PFSK-1 (cell line): Measurements from ENCODE around the gene GIPC2.

Experiments
- FOXP2 ChIP-seq: optimal IDR thresholded peaks from 2 replicates; pipeline ENCODE3; 2011; ENCODE audit warnings: borderline replicate concordance, control low read depth, inconsistent platforms; ENCODE audit not compliant: insufficient read depth; ENCODE audit errors: extremely low read length, extremely low read depth
- POLR2AphosphoS5 ChIP-seq: IDR thresholded peaks from 2 replicates; pipeline ENCODE4 v1.6.1; 2012; ENCODE audit warnings: low read depth, mild to moderate bottlenecking, control low read depth, low read length, moderate library complexity
- SIN3A ChIP-seq: IDR thresholded peaks from 2 replicates; pipeline ENCODE4 v1.6.1; 2012; ENCODE audit warnings: mild to moderate bottlenecking, low read length, moderate library complexity, borderline replicate concordance; ENCODE audit not compliant: insufficient read depth
- TAF1 ChIP-seq: IDR thresholded peaks from 2 replicates; pipeline ENCODE4 v1.6.1; 2012; ENCODE audit warnings: low read length, control low read depth, borderline replicate concordance; ENCODE audit not compliant: insufficient read depth
- TF ChIP-seq, protein P1 (sequence below), 2 experiments: IDR thresholded peaks; 2 replicates each; pipeline versions ENCODE4 v1.6.1 to v1.8.0; 2011 to 2012; ENCODE audit warnings: low read depth in 2 of 2, low read length in 2 of 2, control low read depth in 1 of 2, inconsistent platforms in 1 of 2, mild to moderate bottlenecking in 1 of 2, moderate library complexity in 1 of 2; ENCODE audit not compliant: insufficient read depth in 1 of 2

GIPC2 gene

DNA sequence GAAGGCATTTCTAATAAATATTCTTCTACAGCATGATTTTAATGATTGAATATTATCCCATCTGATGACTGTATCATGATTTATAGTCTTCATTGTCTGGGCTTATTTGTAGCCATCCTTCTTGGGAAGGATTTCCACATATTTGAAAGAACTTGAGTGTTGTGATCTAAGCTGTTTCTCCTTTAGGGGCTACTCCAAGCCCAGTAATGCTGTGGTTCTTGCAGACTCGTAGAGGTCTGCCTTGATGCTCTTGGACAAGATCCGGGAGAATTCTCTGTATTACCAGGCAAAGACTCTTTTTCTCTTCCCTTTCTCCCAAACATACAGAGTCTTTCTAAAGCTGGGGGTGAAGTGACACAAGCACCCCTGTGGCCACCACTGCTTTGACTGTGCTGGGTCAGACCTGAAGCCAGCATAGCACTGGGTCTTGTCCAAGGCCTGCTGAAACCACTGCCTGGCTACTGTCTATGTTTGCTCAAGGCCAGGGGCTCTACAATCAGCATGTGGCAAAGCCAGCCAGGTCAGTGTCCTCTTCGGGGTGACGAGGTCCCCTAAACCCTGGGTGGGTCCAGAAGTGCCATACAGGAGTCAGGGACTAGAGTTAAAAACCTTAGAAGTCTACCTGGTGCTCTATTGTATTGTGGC is 107.4 kb downstream of the GIPC2 start:
- TF ChIP-seq, protein P1, sequence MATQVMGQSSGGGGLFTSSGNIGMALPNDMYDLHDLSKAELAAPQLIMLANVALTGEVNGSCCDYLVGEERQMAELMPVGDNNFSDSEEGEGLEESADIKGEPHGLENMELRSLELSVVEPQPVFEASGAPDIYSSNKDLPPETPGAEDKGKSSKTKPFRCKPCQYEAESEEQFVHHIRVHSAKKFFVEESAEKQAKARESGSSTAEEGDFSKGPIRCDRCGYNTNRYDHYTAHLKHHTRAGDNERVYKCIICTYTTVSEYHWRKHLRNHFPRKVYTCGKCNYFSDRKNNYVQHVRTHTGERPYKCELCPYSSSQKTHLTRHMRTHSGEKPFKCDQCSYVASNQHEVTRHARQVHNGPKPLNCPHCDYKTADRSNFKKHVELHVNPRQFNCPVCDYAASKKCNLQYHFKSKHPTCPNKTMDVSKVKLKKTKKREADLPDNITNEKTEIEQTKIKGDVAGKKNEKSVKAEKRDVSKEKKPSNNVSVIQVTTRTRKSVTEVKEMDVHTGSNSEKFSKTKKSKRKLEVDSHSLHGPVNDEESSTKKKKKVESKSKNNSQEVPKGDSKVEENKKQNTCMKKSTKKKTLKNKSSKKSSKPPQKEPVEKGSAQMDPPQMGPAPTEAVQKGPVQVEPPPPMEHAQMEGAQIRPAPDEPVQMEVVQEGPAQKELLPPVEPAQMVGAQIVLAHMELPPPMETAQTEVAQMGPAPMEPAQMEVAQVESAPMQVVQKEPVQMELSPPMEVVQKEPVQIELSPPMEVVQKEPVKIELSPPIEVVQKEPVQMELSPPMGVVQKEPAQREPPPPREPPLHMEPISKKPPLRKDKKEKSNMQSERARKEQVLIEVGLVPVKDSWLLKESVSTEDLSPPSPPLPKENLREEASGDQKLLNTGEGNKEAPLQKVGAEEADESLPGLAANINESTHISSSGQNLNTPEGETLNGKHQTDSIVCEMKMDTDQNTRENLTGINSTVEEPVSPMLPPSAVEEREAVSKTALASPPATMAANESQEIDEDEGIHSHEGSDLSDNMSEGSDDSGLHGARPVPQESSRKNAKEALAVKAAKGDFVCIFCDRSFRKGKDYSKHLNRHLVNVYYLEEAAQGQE (IDR thresholded peaks at IDR 0.05; ENCODE audit: insufficient read depth in 1 of 2, low read depth in 2 of 2, low read length in 2 of 2): no peak
- TF ChIP-seq TAF1 (no peak), SIN3A (no peak), FOXP2 (no peak), POLR2AphosphoS5 (no peak)

- TF ChIP-seq SIN3A: no peak
- TF ChIP-seq TAF1: no peak
- no peak for TF ChIP-seq FOXP2
- TF ChIP-seq, protein P1 (IDR thresholded peaks at IDR 0.05; ENCODE audit: insufficient read depth in 1 of 2, low read depth in 2 of 2, low read length in 2 of 2): no peak
- TF ChIP-seq POLR2AphosphoS5: no peak
Observed at GRCh38 chr1:78155121-78155520, 109.4 kb downstream of the GIPC2 start.

DNA sequence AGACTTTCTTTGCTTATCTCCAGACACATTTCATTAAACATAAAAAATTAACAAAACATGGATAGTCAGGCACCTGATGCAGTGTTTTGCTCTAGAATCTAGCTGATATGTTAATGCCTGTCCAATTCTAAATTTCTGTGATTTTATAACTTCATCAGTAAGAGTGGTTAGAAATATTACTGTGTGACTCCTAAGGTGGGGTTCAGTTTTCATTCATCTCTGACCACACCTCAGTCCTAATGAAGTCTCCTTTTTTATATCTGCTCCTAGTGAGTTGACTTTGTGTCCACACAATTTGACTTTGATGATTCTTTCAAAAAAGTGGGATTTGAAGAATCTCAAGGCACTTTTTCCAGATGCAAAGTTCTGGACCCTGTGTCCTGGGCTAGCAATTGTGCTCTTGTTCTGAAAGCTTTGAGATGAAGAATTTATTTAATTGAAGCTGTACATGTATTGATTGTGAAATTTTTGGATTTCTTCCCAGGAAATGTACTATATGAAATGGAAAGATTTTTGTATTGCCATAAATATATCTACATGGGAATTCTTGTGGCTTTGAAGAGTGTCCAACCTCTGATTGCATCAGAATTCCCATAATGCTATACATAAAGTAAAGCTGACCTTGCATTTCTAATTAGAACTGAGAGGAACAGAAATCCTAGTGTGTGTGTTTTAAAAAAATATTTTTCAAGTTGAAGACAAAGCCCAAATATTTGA is 111.2 kb downstream of the GIPC2 start:
- TF ChIP-seq POLR2AphosphoS5: no peak
- TF ChIP-seq, protein P1 (IDR thresholded peaks at IDR 0.05; ENCODE audit: insufficient read depth in 1 of 2, low read depth in 2 of 2, low read length in 2 of 2): no peak
- no peak for TF ChIP-seq TAF1
- TF ChIP-seq FOXP2: no peak
- TF ChIP-seq SIN3A: no peak

- TF ChIP-seq POLR2AphosphoS5 (no peak), FOXP2 (no peak), SIN3A (no peak), TAF1 (no peak)
- TF ChIP-seq, protein P1 (IDR thresholded peaks at IDR 0.05; ENCODE audit: insufficient read depth in 1 of 2, low read depth in 2 of 2, low read length in 2 of 2): no peak
Observed at GRCh38 chr1:78165816-78166215, 120.0 kb downstream of the GIPC2 start.

DNA sequence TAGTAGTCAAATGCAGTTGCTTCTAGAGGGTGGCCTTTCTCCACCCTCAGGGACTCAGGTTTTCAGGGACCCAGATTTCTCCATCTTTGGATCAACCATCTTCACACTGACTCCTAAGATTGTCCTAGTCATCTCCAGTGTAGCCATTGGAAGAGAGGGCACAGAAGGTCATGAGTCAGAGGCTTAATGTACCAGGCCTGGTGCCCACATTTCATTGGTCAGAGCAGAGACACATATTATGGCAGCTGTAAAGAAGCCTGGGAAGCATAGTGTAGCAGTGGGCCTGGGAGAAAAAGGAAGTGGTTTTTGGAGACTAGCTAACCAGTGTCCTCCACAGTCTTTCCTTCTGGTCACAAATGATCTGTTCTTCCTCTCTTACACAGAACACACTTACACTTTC is 122.5 kb downstream of the GIPC2 start:
- TF ChIP-seq TAF1 (no peak), FOXP2 (no peak), SIN3A (no peak), POLR2AphosphoS5 (no peak)
- TF ChIP-seq, protein P1 (IDR thresholded peaks at IDR 0.05; ENCODE audit: insufficient read depth in 1 of 2, low read depth in 2 of 2, low read length in 2 of 2): no peak
